K562 (cell line): ENCODE measurements around the gene RPN1. TPM values are rescaled to one million over a fixed set of nuclear protein-coding genes. Genes with fewer than 3 reads are reported as not detected.

Source experiments
- GATAD2B ChIP-seq: fragments of 450-650 bp; IDR thresholded peaks from 2 replicates; pipeline ENCODE4 v1.6.1; 2017; ENCODE audit warnings: mild to moderate bottlenecking, borderline replicate concordance
- IRF1 ChIP-seq: sonication (generic); formaldehyde crosslinking; IDR thresholded peaks from 2 replicates; pipeline ENCODE4 v1.8.0; 2022; ENCODE audit warnings: missing genetic modification reagents, mild to moderate bottlenecking, borderline replicate concordance
- MGA ChIP-seq: fragments of 450-650 bp; IDR thresholded peaks from 2 replicates; pipeline ENCODE4 v1.6.1; 2016; ENCODE audit warnings: mild to moderate bottlenecking, moderate library complexity
- PCBP2 ChIP-seq: fragments of 200-400 bp; formaldehyde crosslinking; IDR thresholded peaks from 2 replicates; pipeline ENCODE4 v1.6.1; 2018; ENCODE audit warnings: low read length, low read depth, mild to moderate bottlenecking, moderate library complexity; ENCODE audit not compliant: poor library complexity, severe bottlenecking
- POLR2A ChIP-seq: fragments of 450-650 bp; conservative IDR thresholded peaks from 2 replicates; pipeline ENCODE4 v1.6.1; 2016
- RBM34 ChIP-seq: fragments of 200-400 bp; formaldehyde crosslinking; IDR thresholded peaks from 2 replicates; pipeline ENCODE4 v1.6.1; 2018; ENCODE audit warnings: low read length, borderline replicate concordance; ENCODE audit not compliant: insufficient read depth
- SNAPC5 ChIP-seq: fragments of 250-450 bp; sonication (Bioruptor Pico); IDR thresholded peaks from 2 replicates; pipeline ENCODE4 v1.8.0; 2021; ENCODE audit warnings: moderate library complexity, mild to moderate bottlenecking, inconsistent platforms
- TCF7L2 ChIP-seq: fragments of 150-350 bp; IDR thresholded peaks from 2 replicates; pipeline ENCODE4 v1.6.1; 2016; ENCODE audit warnings: low read depth, mild to moderate bottlenecking, low read length, moderate library complexity
- TEAD4 ChIP-seq, 2 experiments: sonication (generic) in 1 of 2; formaldehyde crosslinking in 1 of 2; IDR thresholded peaks; 2 replicates each; pipeline versions ENCODE4 v1.6.1 to v1.8.0; 2012 to 2022; ENCODE audit warnings: borderline replicate concordance in 1 of 2, inconsistent platforms in 1 of 2, low read length in 1 of 2, mild to moderate bottlenecking in 1 of 2, missing genetic modification reagents in 1 of 2
- ZBTB5 ChIP-seq: fragments of 450-650 bp; IDR thresholded peaks from 2 replicates; pipeline ENCODE4 v1.6.1; 2017; ENCODE audit warnings: antibody characterized with exemption
- ZKSCAN8 ChIP-seq: fragments of 200-800 bp; sonication (Bioruptor generic); IDR thresholded peaks from 2 replicates; pipeline ENCODE4 v1.6.1; 2016; ENCODE audit warnings: missing genetic modification characterization, missing compliant biosample characterization
- ZNF561 ChIP-seq: fragments of 450-650 bp; formaldehyde crosslinking; conservative IDR thresholded peaks from 2 replicates; pipeline ENCODE4 v1.4.0; 2020; ENCODE audit warnings: mild to moderate bottlenecking, moderate library complexity
- ZNF586 ChIP-seq: fragments of 450-650 bp; formaldehyde crosslinking; conservative IDR thresholded peaks from 2 replicates; pipeline ENCODE4 v1.4.0; 2020; ENCODE audit warnings: mild to moderate bottlenecking, moderate library complexity
- polyA plus RNA-seq, 8 experiments: library from polyadenylated mRNA; depleted of rRNA in 4 of 8; stranded (reverse) in 5 of 8; unstranded in 3 of 8; fragments of >200 nt; fragmentation: Nextera tagmentation in 2 of 8; fragmentation: Illumina TruSeq in 1 of 8; extraction: Ambion mirVana in 2 of 8; extraction: Trizol in 1 of 8; gene quantifications; 2 replicates each; pipeline versions ENCODE4 v1.2.1 to v1.2.3, GENCODE V29; 2011 to 2014; ENCODE audit warnings: inconsistent platforms in 1 of 8, missing spikeins in 1 of 8
- total RNA-seq, 7 experiments: library from RNA; depleted of rRNA in 6 of 7; stranded (reverse); fragments of >200 nt in 6 of 7; fragmentation: Illumina TruSeq in 2 of 7; extraction: Trizol in 2 of 7; gene quantifications; 2 replicates each; pipeline versions ENCODE4 v1.2.1 to v1.2.3, GENCODE V29; 2011 to 2021; ENCODE audit warnings: low replicate concordance in 1 of 7

RPN1 gene
- total and polyA plus RNA-seq, 9 of the 15 experiments (the other 6 are each of a cell fraction or from before 2014, with no cell fraction given), result 39.5 to 300 (median 148) TPM

GRCh38 chr3:128573707-128574162, 76.9 kb downstream of the RPN1 start (continued):
- TF ChIP-seq MGA (no peak), POLR2A (no peak), GATAD2B (peak; percentile 63; the same call in 1 of the 2 replicates), ZBTB5 (no peak), RBM34 (no peak), TEAD4 (IDR thresholded peaks at IDR 0.05; ENCODE audit: low read length) (peak; percentile 29; the same call in 1 of the 2 replicates), TEAD4 (CRISPR knock-in tag; IDR thresholded peaks at IDR 0.05; ENCODE audit: borderline replicate concordance) (no peak), IRF1 (CRISPR knock-in tag) (no peak), ZKSCAN8 (CRISPR knock-in tag) (no peak), ZNF561 (CRISPR knock-in tag) (no peak), PCBP2 (no peak), ZNF586 (no peak), SNAPC5 (no peak), TCF7L2 (no peak)
